HEK293T (cell line): Measurements from ENCODE around the gene FUT2.

ENCODE experiments used
- CTCF ChIA-PET: fragments of 350-600 bp; formaldehyde crosslinking; extraction: SDS; loops from one replicate; lab custom pipeline; 2021; ENCODE audit warnings: antibody characterized with exemption, inconsistent platforms; lab: Yijun Ruan, JAX
- POLR2A ChIA-PET: fragments of 350-600 bp; formaldehyde crosslinking; extraction: SDS; loops from one replicate; lab custom pipeline; 2020; ENCODE audit warnings: antibody characterized with exemption, inconsistent platforms; lab: Yijun Ruan, JAX
- DNase-seq: peaks from one replicate; pipeline ENCODE4 v3.0.0; 2012; ENCODE audit warnings: mixed read lengths; ENCODE audit errors: extremely low spot score
- ARNT ChIP-seq: fragments of 450-650 bp; IDR thresholded peaks from 2 replicates; pipeline ENCODE4 v1.6.1; 2017; ENCODE audit warnings: mild to moderate bottlenecking
- BHLHE40 ChIP-seq: fragments of 450-650 bp; IDR thresholded peaks from 2 replicates; pipeline ENCODE4 v1.6.1; 2016; ENCODE audit warnings: mild to moderate bottlenecking, moderate library complexity, borderline replicate concordance
- CTBP1 ChIP-seq: fragments of 450-650 bp; IDR thresholded peaks from 2 replicates; pipeline ENCODE4 v1.6.1; 2016; ENCODE audit warnings: borderline replicate concordance
- ELF4 ChIP-seq: fragments of 450-650 bp; IDR thresholded peaks from 2 replicates; pipeline ENCODE4 v1.6.1; 2017; ENCODE audit warnings: antibody characterized with exemption
- FOXA1 ChIP-seq: fragments of 450-650 bp; IDR thresholded peaks from 2 replicates; pipeline ENCODE4 v1.6.1; 2016; ENCODE audit warnings: mild to moderate bottlenecking
- FOXK2 ChIP-seq: fragments of 450-650 bp; IDR thresholded peaks from 2 replicates; pipeline ENCODE4 v1.6.1; 2016; ENCODE audit warnings: mild to moderate bottlenecking
- FOXM1 ChIP-seq: fragments of 450-650 bp; IDR thresholded peaks from 2 replicates; pipeline ENCODE4 v1.6.1; 2017; ENCODE audit warnings: mild to moderate bottlenecking, borderline replicate concordance
- HDGF ChIP-seq: fragments of 450-650 bp; IDR thresholded peaks from 2 replicates; pipeline ENCODE4 v1.6.1; 2017; ENCODE audit warnings: antibody characterized with exemption, borderline replicate concordance
- L3MBTL2 ChIP-seq: fragments of 450-650 bp; conservative IDR thresholded peaks from 2 replicates; pipeline ENCODE4 v1.6.1; 2016; ENCODE audit warnings: mild to moderate bottlenecking
- LEF1 ChIP-seq: fragments of 450-650 bp; IDR thresholded peaks from 2 replicates; pipeline ENCODE4 v1.6.1; 2017; ENCODE audit warnings: mild to moderate bottlenecking, borderline replicate concordance
- NFRKB ChIP-seq: fragments of 450-650 bp; IDR thresholded peaks from 2 replicates; pipeline ENCODE4 v1.6.1; 2016; ENCODE audit warnings: mild to moderate bottlenecking, moderate library complexity
- SP1 ChIP-seq: fragments of 450-650 bp; IDR thresholded peaks from 2 replicates; pipeline ENCODE4 v1.6.1; 2017
- SUZ12 ChIP-seq: fragments of 450-650 bp; IDR thresholded peaks from 2 replicates; pipeline ENCODE4 v1.6.1; 2016; ENCODE audit warnings: mild to moderate bottlenecking
- TARDBP ChIP-seq: fragments of 450-650 bp; IDR thresholded peaks from 2 replicates; pipeline ENCODE4 v1.6.1; 2016
- ZNF384 ChIP-seq: fragments of 450-650 bp; IDR thresholded peaks from 2 replicates; pipeline ENCODE4 v1.6.1; 2016
- TF ChIP-seq, protein P1 (sequence below): fragments of 450-650 bp; IDR thresholded peaks from 2 replicates; pipeline ENCODE4 v1.6.1; 2016

The FUT2 gene

DNA sequence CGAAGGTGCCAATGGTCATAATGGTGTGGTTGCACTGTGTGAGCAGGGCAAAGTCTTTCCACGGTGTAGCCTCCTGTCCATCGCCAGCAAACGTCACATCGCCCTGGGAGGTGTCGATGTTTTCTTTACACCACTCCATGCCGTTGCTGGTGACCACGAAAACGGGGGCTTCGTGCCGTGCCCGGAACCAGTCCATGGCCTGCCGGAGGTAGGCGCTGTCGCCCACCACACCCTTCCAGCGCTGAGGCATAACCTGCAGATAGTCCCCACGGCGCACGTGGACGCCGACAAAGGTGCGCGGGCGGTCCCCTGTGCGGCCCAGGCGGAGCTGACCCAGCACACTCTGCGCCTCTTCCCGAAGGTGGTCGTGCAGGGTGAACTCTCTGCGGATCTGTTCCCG is 54.6 kb downstream of the FUT2 start:
- no peak for DNase-seq
- ChIA-PET POLR2A (interaction anchor here (1.0 kb wide), 1 partner anchor 30 kb away, joined by 3 read pairs; no protein-coding TSS in a partner anchor), CTCF (no interaction called here)
- no peak for TF ChIP-seq ZNF384
- TF ChIP-seq, protein P1, sequence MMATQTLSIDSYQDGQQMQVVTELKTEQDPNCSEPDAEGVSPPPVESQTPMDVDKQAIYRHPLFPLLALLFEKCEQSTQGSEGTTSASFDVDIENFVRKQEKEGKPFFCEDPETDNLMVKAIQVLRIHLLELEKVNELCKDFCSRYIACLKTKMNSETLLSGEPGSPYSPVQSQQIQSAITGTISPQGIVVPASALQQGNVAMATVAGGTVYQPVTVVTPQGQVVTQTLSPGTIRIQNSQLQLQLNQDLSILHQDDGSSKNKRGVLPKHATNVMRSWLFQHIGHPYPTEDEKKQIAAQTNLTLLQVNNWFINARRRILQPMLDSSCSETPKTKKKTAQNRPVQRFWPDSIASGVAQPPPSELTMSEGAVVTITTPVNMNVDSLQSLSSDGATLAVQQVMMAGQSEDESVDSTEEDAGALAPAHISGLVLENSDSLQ, result no peak
- no peak for TF ChIP-seq FOXA1
- no peak for TF ChIP-seq TARDBP
- no peak for TF ChIP-seq FOXK2
- TF ChIP-seq HDGF, result no peak
- no peak for TF ChIP-seq BHLHE40
- no peak for TF ChIP-seq L3MBTL2
- TF ChIP-seq ARNT, result no peak
- TF ChIP-seq CTBP1, result no peak
- TF ChIP-seq NFRKB, result no peak
- no peak for TF ChIP-seq ELF4
- TF ChIP-seq SP1, result no peak

DNA sequence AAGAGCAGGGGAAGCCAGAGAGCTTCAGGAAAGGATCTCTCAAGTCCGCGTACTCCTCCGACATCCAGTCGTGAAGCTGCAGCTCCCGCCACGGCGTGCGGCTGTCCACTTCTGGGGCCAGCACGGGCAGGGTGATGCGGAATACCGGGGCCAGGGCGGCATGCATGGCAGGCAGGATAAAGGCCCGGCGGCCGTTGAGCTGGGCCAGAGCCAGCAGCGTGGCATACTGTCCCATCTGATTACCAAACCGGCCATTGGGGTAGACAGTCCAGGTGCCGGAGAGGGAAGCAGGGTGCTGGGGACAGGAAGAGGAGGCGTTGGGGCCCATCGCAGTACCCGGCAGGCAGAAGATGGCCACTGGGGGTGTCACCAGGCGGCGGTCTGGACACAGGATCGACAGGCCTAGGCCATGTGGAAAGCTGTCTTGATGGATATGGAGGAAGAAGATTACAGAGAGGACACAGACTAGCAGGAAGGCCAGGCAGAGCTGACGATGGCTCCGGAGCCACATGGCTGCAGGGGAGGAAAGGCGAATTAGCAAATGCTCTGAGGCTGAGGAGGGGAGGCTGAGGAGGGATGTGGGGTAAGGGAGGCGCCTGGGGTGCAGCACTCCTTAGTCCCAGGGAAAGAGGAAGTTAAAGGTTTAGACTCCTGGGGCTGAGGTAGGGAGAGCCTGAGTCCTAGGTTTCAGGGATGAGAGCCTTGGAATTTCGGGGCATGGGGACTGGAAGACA is 55.2 kb downstream of the FUT2 start:
- TF ChIP-seq HDGF, result no peak
- ChIA-PET CTCF (no interaction called here), POLR2A (no interaction called here)
- DNase-seq, result no peak

DNA sequence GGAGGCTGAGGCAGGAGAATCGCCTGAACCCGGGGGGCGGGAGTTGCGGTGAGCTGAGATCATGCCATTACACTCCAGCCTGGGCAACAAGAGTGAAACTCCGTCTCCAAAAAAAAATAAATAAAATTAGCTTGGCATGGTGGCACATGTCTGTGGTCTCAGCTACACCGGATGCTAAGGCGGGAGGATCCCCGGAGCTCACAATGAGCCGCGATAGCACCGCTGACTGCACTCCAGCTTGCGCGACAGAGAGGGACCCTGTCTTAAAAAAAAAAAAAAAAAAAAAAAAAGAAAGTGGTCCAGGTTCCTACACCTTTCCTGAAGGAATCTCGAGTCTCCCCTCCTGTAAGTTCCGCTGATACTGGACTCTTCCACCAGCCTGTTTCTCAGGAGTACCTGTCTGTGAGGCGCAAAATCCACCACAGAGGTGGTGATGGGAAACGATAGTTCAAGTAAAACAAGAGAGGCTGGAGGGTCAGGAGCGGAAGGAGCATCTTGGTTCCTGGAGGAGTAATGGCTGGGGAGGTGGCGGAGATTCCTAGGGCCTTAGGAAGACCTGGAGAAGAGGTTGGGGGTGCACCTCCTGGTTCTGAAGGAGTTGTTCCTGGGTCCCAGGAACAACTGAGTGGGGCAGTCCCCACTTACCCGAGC is 56.2 kb downstream of the FUT2 start:
- ChIA-PET CTCF (interaction anchor here (0.7 kb wide), 1 partner anchor 107 kb away, joined by 3 read pairs; no protein-coding TSS in a partner anchor), POLR2A (no interaction called here)
- DNase-seq, result no peak
- TF ChIP-seq SUZ12, result no peak
- no peak for TF ChIP-seq BHLHE40
- no peak for TF ChIP-seq SP1
- no peak for TF ChIP-seq NFRKB
- TF ChIP-seq LEF1, result no peak
- no peak for TF ChIP-seq L3MBTL2
- TF ChIP-seq ZNF384, result no peak
- no peak for TF ChIP-seq FOXK2
- no peak for TF ChIP-seq CTBP1
- no peak for TF ChIP-seq ELF4
- TF ChIP-seq TARDBP, result no peak
- TF ChIP-seq, protein P1, result no peak
- TF ChIP-seq ARNT, result no peak
- no peak for TF ChIP-seq HDGF
- TF ChIP-seq FOXM1, result no peak
- TF ChIP-seq FOXA1, result no peak

DNA sequence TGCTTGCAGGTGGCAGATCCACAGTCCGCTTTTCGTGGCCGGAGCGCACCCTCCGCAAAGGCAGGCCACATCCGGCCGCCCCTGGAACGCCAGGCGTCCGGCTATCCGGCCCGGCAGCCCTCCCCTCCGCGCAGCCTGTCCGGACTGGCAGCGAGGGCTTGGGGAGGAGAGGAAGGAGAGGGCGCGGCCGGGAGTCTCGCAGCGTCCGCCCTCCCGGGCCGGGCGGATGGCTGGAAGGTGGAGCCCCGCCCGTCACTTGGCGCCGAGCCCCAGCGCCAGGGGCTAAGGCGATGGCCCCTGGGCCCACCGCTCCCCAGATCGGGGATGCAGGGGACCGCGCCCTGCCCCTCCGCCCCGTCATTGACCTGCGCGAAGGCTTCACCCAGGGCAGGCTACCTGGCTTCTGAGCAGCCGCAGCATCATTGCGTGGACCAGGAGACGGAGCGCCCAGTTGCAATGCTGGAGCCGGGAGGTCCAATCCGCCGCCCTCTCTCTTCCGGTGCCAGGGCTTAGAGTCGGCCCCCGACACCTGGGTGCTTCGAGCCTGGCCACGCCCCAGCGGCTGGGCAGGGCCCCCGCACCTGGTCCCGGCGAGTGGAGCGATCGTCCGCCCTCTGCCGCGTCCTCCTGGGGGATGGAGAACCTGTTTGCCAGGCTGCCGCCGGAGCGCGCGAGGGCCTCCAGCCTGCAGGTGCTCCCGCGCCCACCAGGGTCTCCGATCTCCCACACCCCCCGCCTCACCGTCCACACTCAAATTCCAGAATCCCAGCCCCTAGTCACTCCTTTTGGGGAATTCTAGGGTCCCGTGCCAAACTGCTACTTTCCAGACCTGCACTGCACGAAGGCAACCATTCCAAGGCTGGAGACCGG is 57.0 kb downstream of the FUT2 start, which contains the start of gene FUT1:
TSS of gene FUT1 (minus strand) at position 146 of the 870 bp plus-strand sequence. CDS start 1,360 bp downstream, outside the sequence.
- ChIA-PET POLR2A (no interaction called here), CTCF (no interaction called here)
- no peak for TF ChIP-seq FOXK2
- TF ChIP-seq NFRKB, result no peak
- no peak for TF ChIP-seq BHLHE40
- TF ChIP-seq TARDBP, result no peak
- no peak for TF ChIP-seq CTBP1
- TF ChIP-seq ARNT, result no peak
- no peak for TF ChIP-seq LEF1
- no peak for TF ChIP-seq ZNF384
- TF ChIP-seq FOXM1, result no peak
- TF ChIP-seq FOXA1, result no peak
- no peak for TF ChIP-seq HDGF
- no peak for TF ChIP-seq SUZ12
- no peak for TF ChIP-seq ELF4
- TF ChIP-seq, protein P1, result no peak
- TF ChIP-seq SP1, result no peak
- no peak for TF ChIP-seq L3MBTL2
- no peak for DNase-seq

DNA sequence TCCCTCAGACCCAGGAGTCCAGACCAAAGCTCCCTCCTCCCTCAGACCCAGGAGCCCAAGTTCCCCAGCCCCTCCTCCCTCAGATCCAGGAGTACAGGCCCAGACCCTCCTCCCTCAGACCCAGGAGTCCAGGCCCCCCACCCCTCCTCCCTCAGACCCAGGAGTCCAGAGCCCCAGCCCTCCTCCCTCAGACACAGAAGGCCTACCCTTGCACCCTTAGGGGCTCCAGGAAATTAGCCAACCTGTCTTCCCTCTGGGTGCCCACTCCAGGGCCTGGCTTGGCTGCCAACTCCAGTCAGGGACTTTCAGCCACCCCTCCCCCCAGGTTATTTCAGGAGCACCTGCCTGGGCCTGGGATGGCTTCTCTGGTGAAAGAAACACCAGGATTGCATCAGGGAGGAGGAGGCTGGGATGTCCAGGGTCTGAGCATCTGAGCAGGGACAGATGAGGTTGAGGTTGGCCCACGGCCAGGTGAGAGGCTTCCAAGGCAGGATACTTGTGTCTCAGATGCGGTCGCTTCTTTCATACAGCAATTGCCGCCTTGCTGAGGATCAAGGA is 59.4 kb downstream of the FUT2 start, which contains the start of gene FGF21:
TSS of gene FGF21 (plus strand) at position 441 of the 558 bp plus-strand sequence. CDS start 713 bp downstream, outside the sequence.
- DNase-seq, result no peak
- POLR2A ChIA-PET, result interaction anchor here (1.1 to 1.7 kb wide), 2 partner anchors 11 to 30 kb away, joined by 3 to 4 read pairs; no protein-coding TSS in a partner anchor
- TF ChIP-seq LEF1 (no peak), FOXA1 (no peak), FOXK2 (no peak), SUZ12 (no peak), SP1 (no peak), NFRKB (no peak)
- TF ChIP-seq, protein P1, result no peak
- CTCF ChIA-PET, result no interaction called here
